Trophoblast cell (in vitro differentiated cells and primary cell): Measurements from ENCODE around the gene TACO1.

Experiments used
- DNase-seq, 2 donors: peaks; one replicate each; pipeline ENCODE4 v3.0.0-alpha.2; 2016
- H2AFZ ChIP-seq: 2 replicates; pipeline ENCODE4 v1.6.1; 2013; ENCODE audit warnings: low read length, moderate library complexity, mild to moderate bottlenecking; ENCODE audit not compliant: insufficient read depth, poor library complexity
- H2AK5ac ChIP-seq: 2 replicates; pipeline ENCODE4 v1.6.1; 2013; ENCODE audit warnings: mild to moderate bottlenecking, low read length
- H2BK120ac ChIP-seq: 2 replicates; pipeline ENCODE4 v1.6.1; 2013; ENCODE audit warnings: low read length, mild to moderate bottlenecking, moderate library complexity; ENCODE audit not compliant: insufficient read depth, poor library complexity
- H2BK12ac ChIP-seq: 2 replicates; pipeline ENCODE4 v1.6.1; 2013; ENCODE audit warnings: mild to moderate bottlenecking, low read length, moderate library complexity
- H2BK5ac ChIP-seq: 2 replicates; pipeline ENCODE4 v1.6.1; 2013; ENCODE audit warnings: low read length, low read depth, moderate library complexity, mild to moderate bottlenecking; ENCODE audit not compliant: poor library complexity
- H3K14ac ChIP-seq: 2 replicates; pipeline ENCODE4 v1.6.1; 2013; ENCODE audit warnings: mild to moderate bottlenecking, low read length
- H3K18ac ChIP-seq: 2 replicates; pipeline ENCODE4 v1.6.1; 2013; ENCODE audit warnings: mild to moderate bottlenecking, low read length
- H3K23ac ChIP-seq: 2 replicates; pipeline ENCODE4 v1.6.1; 2013; ENCODE audit warnings: low read length
- H3K27ac ChIP-seq: 2 replicates; pipeline ENCODE4 v1.5.1; 2013; ENCODE audit warnings: low read depth, mild to moderate bottlenecking, inconsistent platforms, low read length, moderate library complexity
- H3K27me3 ChIP-seq: 2 replicates; pipeline ENCODE4 v1.6.1; 2013; ENCODE audit warnings: inconsistent platforms, mild to moderate bottlenecking, low read length, moderate library complexity; ENCODE audit not compliant: insufficient read depth
- H3K36me3 ChIP-seq, 2 experiments: 1 replicate in 1 of 2; 2 replicates in 1 of 2; pipeline ENCODE4 v1.6.1; 2013; ENCODE audit warnings: low read length in 2 of 2, mild to moderate bottlenecking in 2 of 2, moderate library complexity in 1 of 2; ENCODE audit not compliant: insufficient read depth in 2 of 2, control insufficient read depth in 1 of 2
- H3K4ac ChIP-seq: 2 replicates; pipeline ENCODE4 v1.6.1; 2013; ENCODE audit warnings: low read depth, mild to moderate bottlenecking, low read length, moderate library complexity
- H3K4me1 ChIP-seq, 2 experiments: 1 replicate in 1 of 2; 2 replicates in 1 of 2; pipeline ENCODE4 v1.6.1; 2013; ENCODE audit warnings: low read length in 2 of 2, mild to moderate bottlenecking in 2 of 2, moderate library complexity in 1 of 2; ENCODE audit not compliant: insufficient read depth in 2 of 2, control insufficient read depth in 1 of 2
- H3K4me2 ChIP-seq: 2 replicates; pipeline ENCODE4 v1.6.1; 2013; ENCODE audit warnings: inconsistent platforms, mild to moderate bottlenecking, low read length, moderate library complexity
- H3K4me3 ChIP-seq: 2 replicates; pipeline ENCODE4 v1.5.1; 2013; ENCODE audit warnings: mild to moderate bottlenecking, low read depth, low read length, inconsistent platforms
- H3K79me1 ChIP-seq: one replicate; pipeline ENCODE4 v1.6.1; 2013; ENCODE audit warnings: low read length
- H3K79me2 ChIP-seq: 2 replicates; pipeline ENCODE4 v1.6.1; 2013; ENCODE audit warnings: low read length, mild to moderate bottlenecking; ENCODE audit not compliant: control insufficient read depth, insufficient read depth, poor library complexity
- H3K9ac ChIP-seq: 2 replicates; pipeline ENCODE4 v1.6.1; 2013; ENCODE audit warnings: mild to moderate bottlenecking, low read length
- H3K9me3 ChIP-seq: 2 replicates; pipeline ENCODE4 v1.6.1; 2013; ENCODE audit warnings: low read depth, mild to moderate bottlenecking, control low read depth, inconsistent platforms, low read length; ENCODE audit not compliant: insufficient read depth
- H4K12ac ChIP-seq: 2 replicates; pipeline ENCODE4 v1.6.1; 2013; ENCODE audit warnings: low read depth, mild to moderate bottlenecking, low read length, moderate library complexity
- H4K8ac ChIP-seq: 2 replicates; pipeline ENCODE4 v1.6.1; 2013; ENCODE audit warnings: low read depth, mild to moderate bottlenecking, low read length, moderate library complexity
- H4K91ac ChIP-seq: one replicate; pipeline ENCODE4 v1.6.1; 2013; ENCODE audit warnings: low read depth, mild to moderate bottlenecking, low read length, moderate library complexity
- WGBS: extraction: QIAGEN DNeasy Blood & Tissue Kit; methylation state at CpG from one replicate; pipeline ENCODE4 v1.1.7; 2013; ENCODE audit warnings: missing lambda C conversion rate; ENCODE audit not compliant: insufficient read length, insufficient coverage; ENCODE audit errors: extremely low coverage; 5-methylcytosine and 5-hydroxymethylcytosine counted together

Gene TACO1

DNA sequence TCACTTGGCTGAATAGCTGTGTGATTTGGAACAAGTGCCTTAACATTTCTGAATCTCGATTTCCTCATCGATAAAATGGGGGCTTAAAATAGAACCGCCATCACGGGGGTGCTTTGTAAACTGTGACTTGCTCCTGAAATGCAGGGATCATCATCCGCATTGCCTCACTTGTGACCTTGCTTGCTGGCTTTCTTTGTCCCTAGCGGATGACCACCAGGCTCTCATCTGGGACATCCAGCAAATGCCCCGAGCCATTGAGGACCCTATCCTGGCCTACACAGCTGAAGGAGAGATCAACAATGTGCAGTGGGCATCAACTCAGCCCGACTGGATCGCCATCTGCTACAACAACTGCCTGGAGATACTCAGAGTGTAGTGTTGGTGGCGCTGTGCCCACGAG is 11.9 kb upstream of the TACO1 start:
- Histone ChIP-seq H2BK5ac (no peak overlapping the region), H2AK5ac (no peak overlapping the region), H4K12ac (no peak overlapping the region), H2BK12ac (no peak overlapping the region), H3K4ac (no peak overlapping the region), H3K79me1 (no peaks in the 10 kb centered on the region), H3K9ac (no peak overlapping the region), H3K27ac (no peak overlapping the region), H4K8ac (no peak overlapping the region), H3K36me3 (peaks cover 35 to 53% of the 10 kb centered on the region in 2 experiments), H3K27me3 (no peaks in the 10 kb centered on the region), H3K4me1 (no peaks in the 10 kb centered on the region), H2BK120ac (no peak overlapping the region), H3K4me3 (no peak overlapping the region), H3K9me3 (no peaks in the 10 kb centered on the region), H3K23ac (no peak overlapping the region), H3K18ac (no peak overlapping the region), H3K14ac (no peak overlapping the region), H3K79me2 (no peaks in the 10 kb centered on the region), H3K4me2 (no peak overlapping the region), H2AFZ (no peak overlapping the region), H4K91ac (no peak overlapping the region)
- no CpG with 5 or more reads among the region's 11 CpGs for WGBS
- DNase-seq = no peak

DNA sequence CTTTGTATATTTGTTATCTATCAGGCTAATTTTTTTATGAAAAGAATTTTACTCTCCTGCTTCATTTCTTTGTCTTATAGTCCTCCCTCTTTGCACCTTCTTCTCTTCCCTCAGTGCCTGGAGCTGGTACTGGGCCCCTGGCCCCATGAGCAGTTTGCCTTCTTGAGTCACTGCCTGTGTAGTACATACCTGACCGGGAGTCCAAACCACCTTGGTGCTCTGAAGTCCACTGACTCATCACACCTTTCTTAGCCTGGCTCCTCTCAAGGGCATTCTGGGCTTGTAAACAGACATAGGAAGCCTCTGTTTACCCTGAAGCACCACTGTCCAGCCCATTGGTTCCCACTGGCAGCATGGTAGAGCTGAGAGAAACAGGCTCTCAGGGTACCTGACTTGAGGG is 11.0 kb upstream of the TACO1 start:
- WGBS = no CpG with 5 or more reads among the region's 1 CpG
- H3K36me3 ChIP-seq = peaks cover 32 to 52% of the 10 kb centered on the region in 2 experiments
- no peak overlapping the region for H3K23ac ChIP-seq
- no peak overlapping the region for H3K14ac ChIP-seq
- H4K91ac ChIP-seq = no peak overlapping the region
- H2BK12ac ChIP-seq = no peak overlapping the region
- no peak overlapping the region for H3K4me2 ChIP-seq
- no peak overlapping the region for H3K27ac ChIP-seq
- no peak overlapping the region for H4K12ac ChIP-seq
- H4K8ac ChIP-seq = no peak overlapping the region
- H2AK5ac ChIP-seq = no peak overlapping the region
- H3K4ac ChIP-seq = no peak overlapping the region
- no peak for DNase-seq
- H3K79me2 ChIP-seq = no peaks in the 10 kb centered on the region
- no peaks in the 10 kb centered on the region for H3K9me3 ChIP-seq
- no peak overlapping the region for H2BK120ac ChIP-seq
- no peak overlapping the region for H3K9ac ChIP-seq
- H3K79me1 ChIP-seq = no peaks in the 10 kb centered on the region
- H2AFZ ChIP-seq = no peak overlapping the region
- H2BK5ac ChIP-seq = no peak overlapping the region
- no peak overlapping the region for H3K18ac ChIP-seq
- no peak overlapping the region for H3K4me3 ChIP-seq
- no peaks in the 10 kb centered on the region for H3K27me3 ChIP-seq
- no peaks in the 10 kb centered on the region for H3K4me1 ChIP-seq

DNA sequence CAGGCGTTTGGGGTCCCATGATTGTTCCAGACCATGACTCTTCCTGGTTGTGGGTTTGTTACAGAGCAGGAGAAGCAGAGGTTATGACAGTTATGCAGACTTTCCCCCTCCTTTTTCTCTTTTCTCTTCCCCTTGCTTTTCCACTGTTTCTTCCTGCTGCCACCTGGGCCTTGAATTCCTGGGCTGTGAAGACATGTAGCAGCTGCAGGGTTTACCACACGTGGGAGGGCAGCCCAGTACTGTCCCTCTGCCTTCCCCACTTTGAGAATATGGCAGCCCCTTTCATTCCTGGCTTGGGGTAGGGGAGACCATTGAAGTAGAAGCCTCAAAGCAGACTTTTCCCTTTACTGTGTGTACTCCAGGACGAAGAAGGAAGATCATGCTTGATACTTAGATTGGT is 7.9 kb upstream of the TACO1 start:
- H3K18ac ChIP-seq = no peak overlapping the region
- WGBS = no CpG with 5 or more reads among the region's 3 CpGs
- no peak for DNase-seq
- no peak overlapping the region for H3K9ac ChIP-seq
- no peaks in the 10 kb centered on the region for H3K79me1 ChIP-seq
- no peak overlapping the region for H4K12ac ChIP-seq
- H2AK5ac ChIP-seq = no peak overlapping the region
- H4K91ac ChIP-seq = no peak overlapping the region
- H3K27me3 ChIP-seq = no peaks in the 10 kb centered on the region
- no peaks in the 10 kb centered on the region for H3K9me3 ChIP-seq
- peaks cover 23 to 37% of the 10 kb centered on the region in 2 experiments for H3K36me3 ChIP-seq
- H3K4me1 ChIP-seq = no peaks in the 10 kb centered on the region
- H2AFZ ChIP-seq = no peak overlapping the region
- no peak overlapping the region for H3K23ac ChIP-seq
- H3K27ac ChIP-seq = no peak overlapping the region
- no peak overlapping the region for H4K8ac ChIP-seq
- H3K14ac ChIP-seq = no peak overlapping the region
- no peak overlapping the region for H2BK120ac ChIP-seq
- no peak overlapping the region for H3K4me2 ChIP-seq
- H3K4ac ChIP-seq = no peak overlapping the region
- no peak overlapping the region for H2BK5ac ChIP-seq
- H2BK12ac ChIP-seq = no peak overlapping the region
- H3K4me3 ChIP-seq = no peak overlapping the region
- H3K79me2 ChIP-seq = no peaks in the 10 kb centered on the region

DNA sequence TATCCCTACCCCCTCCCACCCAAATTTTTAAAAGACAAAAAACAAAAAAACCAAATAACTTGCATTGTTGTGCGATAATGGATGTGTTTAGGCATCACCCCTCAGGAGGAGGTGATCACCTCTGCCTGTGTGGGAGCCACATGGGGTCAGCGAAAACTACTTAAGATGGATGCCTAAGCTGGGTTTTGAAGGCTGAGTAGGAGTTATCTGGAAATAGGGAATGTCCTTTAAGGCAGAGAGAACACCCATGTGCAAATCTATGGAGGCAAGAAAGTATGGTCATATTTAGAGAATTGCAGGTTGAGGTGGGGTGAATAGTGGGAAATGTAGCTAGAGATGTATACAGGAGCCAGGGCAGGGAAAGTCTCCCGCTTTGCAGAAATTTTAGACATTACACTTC is 5.6 kb upstream of the TACO1 start:
- no peak overlapping the region for H2BK12ac ChIP-seq
- H3K14ac ChIP-seq = no peak overlapping the region
- H3K36me3 ChIP-seq = peaks cover 11 to 20% of the 10 kb centered on the region in 2 experiments
- H4K8ac ChIP-seq = no peak overlapping the region
- peaks cover 2 to 4% of the 10 kb centered on the region in 2 experiments for H3K4me1 ChIP-seq
- H3K79me1 ChIP-seq = no peaks in the 10 kb centered on the region
- no peak overlapping the region for H3K9ac ChIP-seq
- H3K23ac ChIP-seq = no peak overlapping the region
- no peak overlapping the region for H3K27ac ChIP-seq
- H3K9me3 ChIP-seq = no peaks in the 10 kb centered on the region
- no peak overlapping the region for H3K4me2 ChIP-seq
- no peak overlapping the region for H2BK120ac ChIP-seq
- no peak overlapping the region for H2AFZ ChIP-seq
- no peak for DNase-seq
- no peak overlapping the region for H3K4me3 ChIP-seq
- H2BK5ac ChIP-seq = no peak overlapping the region
- H3K18ac ChIP-seq = no peak overlapping the region
- no CpG with 5 or more reads among the region's 3 CpGs for WGBS
- no peaks in the 10 kb centered on the region for H3K79me2 ChIP-seq
- H3K4ac ChIP-seq = no peak overlapping the region
- no peak overlapping the region for H4K91ac ChIP-seq
- no peak overlapping the region for H2AK5ac ChIP-seq
- no peaks in the 10 kb centered on the region for H3K27me3 ChIP-seq
- no peak overlapping the region for H4K12ac ChIP-seq
